Motor neuron (in vitro differentiated cells): ENCODE data around the gene ISG20L2. TPM values are rescaled to one million over a fixed set of nuclear protein-coding genes. Genes with fewer than 3 reads are reported as not detected.
"Not testable (repeated sequence)": the region's sequence is repeated elsewhere in the genome, so short reads cannot be mapped to it uniquely, and the experiment has no call there.

Source experiments
- ATAC-seq, 8 experiments: fragments of 200-7000 bp; cut with Tn5 transposase; replicated peaks in 6 of 8; 2 replicates each; pipeline ENCODE4 v1.8.0; 2021; ENCODE audit warnings: mild to moderate bottlenecking in 8 of 8, moderate library complexity in 8 of 8
- H3K27ac ChIP-seq, 2 donors: fragments of 250-450 bp; sonication (Bioruptor Pico); 2 replicates each; pipeline ENCODE4 v1.9.0; 2021; ENCODE audit warnings: antibody characterized with exemption in 2 of 2, mild to moderate bottlenecking in 2 of 2, moderate library complexity in 1 of 2
- H3K4me1 ChIP-seq, 2 donors: fragments of 250-450 bp; sonication (Bioruptor Pico); replicated peaks in 1 of 2; 2 replicates each; pipeline ENCODE4 v1.6.1; 2021; ENCODE audit warnings: antibody characterized with exemption in 2 of 2, mild to moderate bottlenecking in 2 of 2, moderate library complexity in 1 of 2
- H3K4me3 ChIP-seq, 5 donors: fragments of 250-450 bp; sonication (Bioruptor Pico); 2 replicates each; pipeline ENCODE4 v1.9.0; 2021; ENCODE audit warnings: antibody characterized with exemption in 5 of 5, mild to moderate bottlenecking in 5 of 5, moderate library complexity in 4 of 5
- WGBS, 10 experiments: fragments of 450-650 bp; shearing (Covaris generic); methylation state at CpG; one replicate each; pipeline ENCODE4 v1.0.0; 2022; 5-methylcytosine and 5-hydroxymethylcytosine counted together
- in situ Hi-C, 9 experiments: fragments of 400-800 bp; cut with MboI; loops; one replicate each; pipeline ENCODE4 v1.15.0; 2021; ENCODE audit warnings: low sequenced_read_pairs in 9 of 9, low pct_unique_long_range_greater_than_20kb in 2 of 9; ENCODE audit not compliant: unreplicated experiment in 9 of 9
- total RNA-seq, 8 experiments: library from RNA; unstranded; fragments of 300-600 nt; gene quantifications; 2 replicates each; pipeline versions ENCODE4 v1.2.3 to v1.2.4, GENCODE V29; 2022

Gene ISG20L2
- total RNA-seq, 8 experiments from 2014 or later = 25.1 to 45.2 (median 33.0) TPM

GRCh38 chr1:156766298-156767100 is 37.9 kb upstream of the ISG20L2 start:
- Histone ChIP-seq H3K27ac (peak overlapping the region; percentile 78 to 81), H3K4me1 (peaks cover 14 to 21% of the 10 kb centered on the region in 2 donors), H3K4me3 (peak overlapping the region; percentile 53 to 82 (median 72))
- WGBS, 10 experiments = 0 to 39% (median 7%) methylated on average over 2 to 13 of the region's 14 CpGs
- in situ Hi-C loops = no loop called here
- peak; percentile 3 to 15 (median 8) for ATAC-seq

- in situ Hi-C loops = no loop called here
- WGBS, 10 experiments = 70 to 94% (median 91%) methylated on average over 3 to 5 of the region's 5 CpGs; no CpG with 5 or more reads in 4 of the 10 experiments
- no peak for ATAC-seq
- H3K4me1 ChIP-seq = peaks cover 15 to 21% of the 10 kb centered on the region in 2 donors
- no peak overlapping the region for H3K27ac ChIP-seq
- H3K4me3 ChIP-seq = peak overlapping the region in 3 of 5 donors; percentile 53 to 81 (median 72)
Measured at GRCh38 chr1:156765666-156766065, 37.1 kb upstream of the ISG20L2 start.

GRCh38 chr1:156765136-156765535 is 36.6 kb upstream of the ISG20L2 start:
- WGBS, 10 experiments = 86 to 100% (median 96%) methylated on average over 3 to 14 of the region's 15 CpGs
- H3K4me1 ChIP-seq = peaks cover 19 to 24% of the 10 kb centered on the region in 2 donors
- in situ Hi-C loops, ATAC-seq, H3K27ac ChIP-seq, H3K4me3 ChIP-seq: not testable (repeated sequence)

GRCh38 chr1:156760796-156761104 is 32.2 kb upstream of the ISG20L2 start:
- in situ Hi-C loops = no loop called here
- H3K4me1 ChIP-seq = peaks cover 4 to 8% of the 10 kb centered on the region in 2 donors
- ATAC-seq = no peak
- no peak overlapping the region for H3K27ac ChIP-seq
- H3K4me3 ChIP-seq = no peak overlapping the region
- 60 to 100% (median 81%) methylated on average over 1 to 4 of the region's 4 CpGs for WGBS, 10 experiments

- Histone ChIP-seq H3K27ac (peak overlapping the region in 1 of 2 donors; percentile 27), H3K4me1 (peaks cover 3 to 8% of the 10 kb centered on the region in 2 donors)
Measured at GRCh38 chr1:156760092-156760795, 31.7 kb upstream of the ISG20L2 start.

GRCh38 chr1:156757572-156758253 is 29.1 kb upstream of the ISG20L2 start:
- H3K27ac ChIP-seq, in situ Hi-C loops, H3K4me3 ChIP-seq, ATAC-seq: not testable (repeated sequence)
- 75 to 100% (median 95%) methylated on average over 2 to 10 of the region's 10 CpGs; no CpG with 5 or more reads in 1 of the 10 experiments for WGBS, 10 experiments
- H3K4me1 ChIP-seq = peaks cover 8 to 13% of the 10 kb centered on the region in 2 donors

More at GRCh38 chr1:156760092-156760795, 31.7 kb upstream of the ISG20L2 start:
- peak in 5 of 8 experiments; percentile 21 to 89 (median 85) for ATAC-seq
- no peak overlapping the region for H3K4me3 ChIP-seq
- in situ Hi-C loops = no loop called here
- 35 to 80% (median 51%) methylated on average over 1 to 3 of the region's 6 CpGs; no CpG with 5 or more reads in 4 of the 10 experiments for WGBS, 10 experiments

GRCh38 chr1:156756355-156756754 is 27.8 kb upstream of the ISG20L2 start:
- H3K4me1 ChIP-seq = peaks cover 12 to 14% of the 10 kb centered on the region in 2 donors
- no peak overlapping the region for H3K4me3 ChIP-seq
- no peak for ATAC-seq
- H3K27ac ChIP-seq = no peak overlapping the region
- 80 to 100% (median 100%) methylated on average over 1 of the region's 1 CpG; no CpG with 5 or more reads in 2 of the 10 experiments for WGBS, 10 experiments
- in situ Hi-C loops = no loop called here

- WGBS, 10 experiments = 0 to 100% (median 88%) methylated on average over 1 to 5 of the region's 5 CpGs; no CpG with 5 or more reads in 1 of the 10 experiments
- ATAC-seq = no peak
- in situ Hi-C loops = no loop called here
- H3K4me1 ChIP-seq = peaks cover 10 to 12% of the 10 kb centered on the region in 2 donors
- no peak overlapping the region for H3K27ac ChIP-seq
- H3K4me3 ChIP-seq = no peak overlapping the region
Measured at GRCh38 chr1:156755527-156755950, 27.0 kb upstream of the ISG20L2 start.

- 60 to 100% (median 86%) methylated on average over 2 to 8 of the region's 8 CpGs; no CpG with 5 or more reads in 1 of the 10 experiments for WGBS, 10 experiments
- no peak overlapping the region for H3K4me3 ChIP-seq
- H3K4me1 ChIP-seq = peaks cover 16 to 20% of the 10 kb centered on the region in 2 donors
- no peak overlapping the region for H3K27ac ChIP-seq
- in situ Hi-C loops = no loop called here
- no peak for ATAC-seq
Measured at GRCh38 chr1:156754219-156754618, 25.7 kb upstream of the ISG20L2 start.

GRCh38 chr1:156752843-156753482 is 24.4 kb upstream of the ISG20L2 start:
- in situ Hi-C loops = no loop called here
- WGBS, 10 experiments = 0 to 46% (median 30%) methylated on average over 1 of the region's 1 CpG; no CpG with 5 or more reads in 2 of the 10 experiments

GRCh38 chr1:156751757-156752481 is 23.4 kb upstream of the ISG20L2 start:
- in situ Hi-C loops = no loop called here
- peaks cover 36 to 41% of the 10 kb centered on the region in 2 donors for H3K4me1 ChIP-seq
- peak overlapping the region; percentile 77 to 97 (median 93) for H3K4me3 ChIP-seq
- peak; percentile 42 to 83 (median 76) for ATAC-seq
- 0 to 10% (median 4%) methylated on average over 2 to 8 of the region's 68 CpGs; no CpG with 5 or more reads in 2 of the 10 experiments for WGBS, 10 experiments
- peak overlapping the region; percentile 83 to 84 for H3K27ac ChIP-seq

More at GRCh38 chr1:156752843-156753482, 24.4 kb upstream of the ISG20L2 start:
- Histone ChIP-seq H3K27ac (no peak overlapping the region), H3K4me3 (peak overlapping the region; percentile 77 to 97 (median 93)), H3K4me1 (peaks cover 28 to 33% of the 10 kb centered on the region in 2 donors)
- no peak for ATAC-seq

- Histone ChIP-seq H3K27ac (peak within 1 kb of the TSS; percentile 83 to 84), H3K4me1 (peaks cover 36 to 41% of the 10 kb centered on the region in 2 donors), H3K4me3 (peak within 1 kb of the TSS; percentile 77 to 97 (median 93))
- WGBS, 10 experiments = 0% methylated on average over 5 of the region's 48 CpGs; no CpG with 5 or more reads in 9 of the 10 experiments
- ATAC-seq = peak; percentile 10 to 63 (median 47)
- in situ Hi-C loops = no loop called here
Measured at GRCh38 chr1:156751451-156751756, 22.8 kb upstream of the ISG20L2 start, which contains the start of gene HDGF. Gene HDGF, minus strand, starts transcription at chr1:156751675. Its CDS starts 246 bp downstream, at chr1:156751429.
